Kidney (tissue), 14 donors: ENCODE measurements around the gene GPC3. TPM values are rescaled to one million over a fixed set of nuclear protein-coding genes. Genes with fewer than 3 reads are reported as not detected.
A peak's percentile ranks its signal among the peaks of the same experiment; 100 is the strongest.

Source experiments
- DNase-seq, 5 donors: peaks; one replicate each; pipeline ENCODE4 v3.0.0-alpha.2; 2013 to 2020
- FAIRE-seq: peaks from 2 replicates; lab custom pipeline; 2012; peaks lifted over from hg19 to GRCh38; lab: Jason Lieb, UNC
- H3K27ac ChIP-seq, 2 donors: one replicate each; pipeline ENCODE4 v1.7.0; 2013; ENCODE audit warnings: low read depth in 2 of 2, low read length in 2 of 2, inconsistent platforms in 1 of 2
- H3K27me3 ChIP-seq: one replicate; pipeline ENCODE4 v1.7.1; 2013; ENCODE audit warnings: low read length, inconsistent platforms; ENCODE audit not compliant: control insufficient read depth, insufficient read depth
- H3K36me3 ChIP-seq, 3 donors: one replicate each; pipeline versions ENCODE4 v1.7.0 to v1.7.1; 2013; ENCODE audit warnings: low read length in 3 of 3, control low read depth in 1 of 3, inconsistent platforms in 1 of 3; ENCODE audit not compliant: insufficient read depth in 3 of 3, control insufficient read depth in 2 of 3
- H3K4me1 ChIP-seq, 3 donors: one replicate each; pipeline versions ENCODE4 v1.7.0 to v1.7.1; 2013; ENCODE audit warnings: low read length in 3 of 3, inconsistent platforms in 1 of 3, low read depth in 1 of 3; ENCODE audit not compliant: control insufficient read depth in 2 of 3, insufficient read depth in 2 of 3
- H3K4me3 ChIP-seq, 3 donors: one replicate each; pipeline versions ENCODE4 v1.7.0 to v1.8.1; 2013; ENCODE audit warnings: low read length in 3 of 3, control low read depth in 1 of 3, inconsistent platforms in 1 of 3
- H3K9ac ChIP-seq, 3 donors: one replicate each; pipeline versions ENCODE4 v1.7.0 to v1.7.1; 2013; ENCODE audit warnings: low read length in 3 of 3, control low read depth in 1 of 3, inconsistent platforms in 1 of 3
- H3K9me3 ChIP-seq, 3 donors: one replicate each; pipeline versions ENCODE4 v1.7.0 to v1.7.1; 2013; ENCODE audit warnings: low read length in 3 of 3, control low read depth in 1 of 3, inconsistent platforms in 1 of 3; ENCODE audit not compliant: control insufficient read depth in 2 of 3, insufficient read depth in 1 of 3
- CTCF ChIP-seq: IDR thresholded peaks from 3 replicates; pipeline ENCODE4 v1.5.1; 2012; ENCODE audit warnings: mild to moderate bottlenecking, moderate library complexity, borderline replicate concordance; ENCODE audit not compliant: insufficient read depth; ENCODE audit errors: extremely low read depth
- intact Hi-C: fragments of 100-400 bp; cut with DNase I; formaldehyde crosslinking; loops from one replicate; pipeline ENCODE4 v1.11.1; 2022
- polyA plus RNA-seq: library from polyadenylated mRNA; stranded (reverse); fragments of 350-450 nt; fragmentation: Illumina TruSeq; extraction: RNeasy Lipid Tissue Mini Kit (QIAGEN cat#74804); gene quantifications from one replicate; pipeline ENCODE4 v1.2.3, GENCODE V29; 2014; ENCODE audit warnings: low read depth, low replicate concordance; ENCODE audit not compliant: insufficient read depth
- total RNA-seq: library from RNA; stranded (reverse); fragmentation: NEBNext Ultra II Directional; extraction: Animal tissue kit (Norgen Biotek cat#: 25700); gene quantifications from one replicate; pipeline ENCODE4 v1.2.1, GENCODE V29; 2021
- donor health status: control.
- donor health status: control.
- donor health status: control.
- donor health status: control.
- donor health status: control.
- donor health status: DM: yes; HTN: yes; CAD: no.
- donor health status: Normal renal cell carcinoma (clear cell type).

GPC3 gene
- total and polyA plus RNA-seq, 2 donors from 2014 or later = 43.0 to 52.5 TPM

- Histone ChIP-seq H3K27me3 (peaks cover 2% of the 10 kb centered on the region), H3K4me3 (no peak overlapping the region), H3K9me3 (no peaks in the 10 kb centered on the region), H3K36me3 (no peaks in the 10 kb centered on the region), H3K4me1 (peaks cover 0 to 13% (median 0%) of the 10 kb centered on the region in 3 donors), H3K9ac (no peak overlapping the region), H3K27ac (no peak overlapping the region)
- no peak for FAIRE-seq
- DNase-seq = peak in 2 of 5 donors; percentile 16 to 39
- no peak for TF ChIP-seq CTCF
- intact Hi-C loops = no loop called here
Measured at GRCh38 chrX:133640161-133641015, 345.0 kb downstream of the GPC3 start.

- no peak overlapping the region for H3K4me3 ChIP-seq
- no peaks in the 10 kb centered on the region for H3K9me3 ChIP-seq
- intact Hi-C loops = no loop called here
- DNase-seq = no peak
- FAIRE-seq = no peak
- peaks cover 2% of the 10 kb centered on the region for H3K27me3 ChIP-seq
- TF ChIP-seq CTCF = no peak
- no peak overlapping the region for H3K27ac ChIP-seq
- no peak overlapping the region for H3K9ac ChIP-seq
- peaks cover 0 to 13% (median 0%) of the 10 kb centered on the region in 3 donors for H3K4me1 ChIP-seq
- no peaks in the 10 kb centered on the region for H3K36me3 ChIP-seq
Measured at GRCh38 chrX:133639726-133640125, 345.7 kb downstream of the GPC3 start.

GRCh38 chrX:133638285-133638684 is 347.1 kb downstream of the GPC3 start:
- intact Hi-C loops = no loop called here
- no peaks in the 10 kb centered on the region for H3K9me3 ChIP-seq
- TF ChIP-seq CTCF = no peak
- H3K27ac ChIP-seq = no peak overlapping the region
- H3K4me1 ChIP-seq = peaks cover 0 to 13% (median 0%) of the 10 kb centered on the region in 3 donors
- no peak for DNase-seq
- peaks cover 2% of the 10 kb centered on the region for H3K27me3 ChIP-seq
- no peak for FAIRE-seq
- H3K9ac ChIP-seq = no peak overlapping the region
- no peak overlapping the region for H3K4me3 ChIP-seq
- no peaks in the 10 kb centered on the region for H3K36me3 ChIP-seq
